GM20431 (cell line): ENCODE measurements around the gene DDI2.
"Not testable (repeated sequence)": the region's sequence is repeated elsewhere in the genome, so short reads cannot be mapped to it uniquely, and the experiment has no call there.

Source experiments
- in situ Hi-C: fragments of 300-500 bp; cut with MseI, MboI; formaldehyde crosslinking; loops from one replicate; pipeline ENCODE4 v1.15.0; 2020; ENCODE audit warnings: low sequenced_read_pairs; ENCODE audit not compliant: unreplicated experiment

DDI2 gene

GRCh38 chr1:15617173-15618076 is at the start of gene DDI2:
Gene DDI2 (plus strand): TSS chr1:15617458. CDS start chr1:15617671, 213 bp downstream.
- in situ Hi-C loops, result no loop called here

DNA sequence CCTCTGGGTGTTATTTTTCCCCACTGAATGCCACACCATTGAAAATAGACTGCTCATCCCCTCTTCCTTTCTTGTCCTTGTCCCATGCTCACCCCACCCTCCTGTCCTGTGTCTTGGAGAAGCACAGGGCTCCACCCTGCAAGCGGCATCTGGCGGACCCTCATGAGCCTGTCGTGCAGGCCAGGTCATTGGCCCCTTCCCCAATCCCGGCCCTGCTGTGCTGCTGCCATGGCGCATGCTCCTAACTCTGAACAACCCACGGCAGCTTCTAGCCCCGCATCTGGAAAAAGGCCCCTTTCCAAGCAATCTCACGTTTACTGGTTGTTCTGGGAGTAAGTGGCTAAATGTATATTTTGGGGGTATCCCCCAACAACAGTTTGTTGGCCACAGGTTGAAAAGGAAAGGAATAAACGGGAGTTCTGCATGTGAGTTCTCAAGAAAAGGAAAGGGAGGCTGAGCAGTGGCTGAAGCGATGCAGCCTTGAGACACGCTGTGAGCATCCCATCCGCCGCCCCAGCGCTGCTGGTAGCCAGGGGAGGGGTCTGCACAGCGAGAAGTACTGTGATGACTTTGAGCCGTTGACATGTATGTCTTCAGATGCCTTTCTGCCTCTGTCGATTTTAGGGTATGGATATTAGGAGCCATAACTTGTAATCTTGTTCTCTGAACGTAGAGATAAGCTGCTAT is 48.7 kb upstream of the DDI2 start:
- in situ Hi-C loops, result no loop called here

GRCh38 chr1:15570861-15571260 is 46.4 kb upstream of the DDI2 start:
- in situ Hi-C loops, result no loop called here

GRCh38 chr1:15571266-15571665 is 46.0 kb upstream of the DDI2 start:
- in situ Hi-C loops, result no loop called here

GRCh38 chr1:15573477-15573876 is 43.8 kb upstream of the DDI2 start:
- in situ Hi-C loops, result no loop called here

GRCh38 chr1:15574741-15575140 is 42.5 kb upstream of the DDI2 start:
- in situ Hi-C loops, result no loop called here

DNA sequence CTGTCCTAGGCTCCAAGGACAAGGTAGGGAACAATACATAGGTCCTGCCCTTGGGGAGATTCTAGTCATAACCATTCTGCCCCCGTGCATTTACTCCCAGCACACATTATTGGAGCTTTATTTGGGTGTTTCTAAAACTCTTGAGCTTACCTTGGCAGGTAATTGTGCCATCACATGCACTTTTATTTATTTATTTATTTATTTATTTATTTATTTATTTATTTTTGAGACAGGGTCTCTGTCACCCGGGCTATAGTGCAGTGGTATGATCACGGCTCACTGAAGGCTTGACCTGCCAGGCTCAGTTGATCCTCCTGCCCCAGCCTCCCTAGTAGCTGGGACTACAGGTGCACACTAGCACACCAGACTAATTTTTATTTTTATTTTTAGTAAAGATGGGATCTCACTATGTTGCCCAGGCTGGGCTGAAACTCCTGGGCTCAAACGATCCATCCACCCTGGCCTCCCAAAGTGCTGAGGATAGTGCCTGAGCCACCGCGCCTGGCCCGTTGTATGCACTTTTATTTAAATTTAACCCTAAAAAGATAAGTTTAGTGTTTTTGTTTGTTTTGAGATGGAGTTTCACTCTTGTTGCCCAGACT is 41.6 kb upstream of the DDI2 start:
- in situ Hi-C loops, result no loop called here

DNA sequence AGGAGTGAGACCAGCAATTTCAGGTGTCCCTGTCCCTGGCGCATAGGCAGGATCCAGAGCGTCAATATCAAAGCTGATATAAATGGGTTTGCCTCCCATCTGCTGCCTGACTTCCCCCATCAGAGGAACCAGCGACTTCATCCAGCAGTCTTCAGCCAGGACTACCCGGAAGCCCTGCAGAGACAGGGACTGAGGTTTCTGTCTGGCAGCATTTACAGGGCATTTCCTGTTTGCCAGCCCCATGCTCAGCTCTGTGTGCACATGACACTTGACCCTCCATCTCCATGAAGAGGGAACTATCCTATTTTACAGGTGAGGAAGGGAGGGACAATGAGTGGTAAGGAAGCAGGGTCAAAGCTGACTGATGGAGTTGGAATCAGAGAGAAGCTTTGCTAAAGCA is 39.6 kb upstream of the DDI2 start:
- in situ Hi-C loops, result no loop called here

- in situ Hi-C loops, result no loop called here
Observed at GRCh38 chr1:15578921-15579682, 38.2 kb upstream of the DDI2 start.

- in situ Hi-C loops, result no loop called here
Observed at GRCh38 chr1:15579683-15580047, 37.6 kb upstream of the DDI2 start.

GRCh38 chr1:15583016-15583706 is 34.1 kb upstream of the DDI2 start:
- in situ Hi-C loops, result no loop called here

DNA sequence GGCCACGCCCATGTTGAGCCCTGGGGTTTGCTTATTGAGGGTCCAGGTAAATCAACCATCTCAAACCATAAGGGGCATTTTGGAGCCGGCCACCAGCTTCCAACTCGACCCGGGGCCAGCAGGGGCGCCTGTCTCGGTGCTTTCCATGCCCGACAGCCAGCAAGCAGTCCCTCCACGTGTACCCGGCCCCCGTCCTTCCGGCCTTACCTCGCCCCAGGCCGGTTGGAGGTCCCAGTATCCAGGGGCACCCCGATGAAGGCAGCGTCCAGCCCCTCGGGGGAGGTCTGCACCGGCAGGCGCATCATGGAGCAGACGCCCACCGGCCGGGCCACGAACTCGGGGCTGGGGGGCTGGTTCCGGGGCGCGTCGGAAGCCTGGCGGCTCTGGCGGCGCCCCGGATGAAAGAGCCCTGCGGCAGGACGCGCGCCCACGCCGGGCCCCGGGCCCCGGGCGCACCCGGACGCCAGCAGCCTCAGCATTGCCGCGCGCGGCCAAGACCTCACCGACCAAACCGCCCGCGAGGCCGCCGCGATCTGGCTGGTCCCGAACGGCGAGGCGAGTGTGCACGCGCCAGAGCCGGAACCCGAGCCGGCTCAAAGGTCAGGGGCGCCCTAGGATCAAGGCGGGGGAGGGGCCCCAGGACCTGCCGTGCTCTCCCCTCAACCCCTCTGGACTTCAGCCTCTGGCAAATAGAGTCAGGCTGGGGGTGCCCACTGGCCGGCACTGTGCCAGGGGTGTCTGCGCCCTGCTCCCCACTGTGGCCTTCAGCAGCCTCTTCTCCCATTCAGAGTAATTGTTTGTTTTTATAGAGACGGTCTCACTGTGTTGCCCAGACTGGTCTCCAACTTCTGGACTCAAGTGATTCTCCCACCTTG is 32.5 kb upstream of the DDI2 start, which contains the start of gene AGMAT:
Gene AGMAT, minus strand, starts transcription at position 563 of the 875 bp plus-strand sequence. Its CDS starts 84 bp downstream, at position 479.
- in situ Hi-C loops, result no loop called here

GRCh38 chr1:15592285-15592684 is 25.0 kb upstream of the DDI2 start:
- in situ Hi-C loops, result no loop called here

GRCh38 chr1:15595809-15596617 is 21.2 kb upstream of the DDI2 start:
- in situ Hi-C loops, result no loop called here

GRCh38 chr1:15598436-15598835 is 18.8 kb upstream of the DDI2 start:
- in situ Hi-C loops, result no loop called here

DNA sequence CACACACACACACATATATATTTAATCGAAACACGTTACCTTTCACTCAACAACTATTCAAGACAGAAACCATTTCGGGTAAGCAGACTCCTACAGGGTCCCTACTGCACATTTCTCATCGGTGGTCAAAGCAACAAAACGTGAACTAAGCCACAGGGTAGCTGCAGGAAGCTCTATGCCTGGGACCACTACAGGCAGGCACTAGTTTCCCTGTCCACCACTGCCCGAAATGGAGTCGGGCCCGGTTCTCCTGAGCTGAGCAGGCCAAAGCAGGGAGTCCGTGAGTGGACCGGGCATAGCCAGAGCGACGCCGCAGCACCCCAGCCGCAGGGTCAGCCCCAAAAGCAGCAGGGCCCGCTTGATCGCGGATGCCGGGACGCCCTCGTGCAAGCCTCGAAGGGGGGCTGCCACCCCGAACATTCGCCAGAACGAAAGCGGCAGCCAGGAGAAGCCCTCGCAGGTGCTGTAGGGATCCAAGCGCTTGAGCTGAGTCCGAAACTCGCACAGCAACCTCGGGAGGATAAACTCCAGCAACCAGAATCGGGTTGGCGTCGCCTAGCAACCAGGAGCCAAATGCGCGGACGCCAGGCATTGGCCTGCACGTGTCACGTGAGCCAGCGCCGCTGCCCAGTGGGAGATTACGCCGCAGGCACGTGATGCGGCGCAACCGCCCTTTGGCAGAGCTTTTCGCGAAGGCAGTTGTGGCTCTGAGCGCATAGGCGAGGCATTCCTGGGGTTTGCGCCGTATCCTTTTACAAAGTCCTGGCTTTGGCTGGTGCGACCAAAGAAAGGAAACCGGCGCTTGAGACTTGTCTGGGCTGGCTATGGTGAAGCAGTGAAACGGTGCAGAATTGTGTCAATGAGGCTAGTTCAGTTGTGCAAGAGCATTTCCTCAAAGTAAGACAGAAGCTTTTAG is 13.9 kb upstream of the DDI2 start:
- in situ Hi-C loops, result no loop called here

DNA sequence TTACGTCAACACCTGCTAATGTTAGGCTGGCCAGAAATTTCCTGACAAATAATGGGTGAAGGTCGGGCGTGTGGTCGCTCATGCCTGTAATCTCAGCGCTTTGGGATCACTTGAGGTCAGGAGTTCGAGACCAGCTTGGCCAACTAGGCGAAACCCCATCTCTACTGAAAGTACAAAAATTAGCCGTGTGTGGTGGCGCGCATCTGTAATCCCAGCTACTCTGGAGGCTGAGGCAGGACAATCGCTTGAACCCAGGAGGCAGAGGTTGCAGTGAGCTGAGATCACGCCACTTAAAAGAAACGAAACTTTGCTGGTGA is 13.3 kb upstream of the DDI2 start:
- in situ Hi-C loops, result not testable (repeated sequence)
